ENCODE data around the gene WSCD1.

Gene WSCD1

GRCh38 chr17:6140728-6141330, 70.7 kb downstream of the WSCD1 start:
- TF ChIP-seq CTCF (IDR thresholded peaks at IDR 0.05; ENCODE audit: insufficient read depth, low read depth, low read length, missing control alignments): no peak
- no peak for DNase-seq (ENCODE audit: low read depth)
- H3K4me3 ChIP-seq (ENCODE audit: low read length): no peak overlapping the region

GRCh38 chr17:6142701-6143100, 72.5 kb downstream of the WSCD1 start:
- TF ChIP-seq CTCF (IDR thresholded peaks at IDR 0.05; ENCODE audit: insufficient read depth, low read depth, low read length, missing control alignments): no peak
- no peak for DNase-seq (ENCODE audit: low read depth)
- no peak overlapping the region for H3K4me3 ChIP-seq (ENCODE audit: low read length)

- TF ChIP-seq CTCF (IDR thresholded peaks at IDR 0.05; ENCODE audit: insufficient read depth, low read depth, low read length, missing control alignments): no peak
- H3K4me3 ChIP-seq (ENCODE audit: low read length): no peak overlapping the region
- DNase-seq (ENCODE audit: low read depth): no peak
These were observed 75.8 kb downstream of the WSCD1 start for GRCh38 chr17:6145946-6146345.

GRCh38 chr17:6147042-6147441, 76.9 kb downstream of the WSCD1 start:
- no peak for TF ChIP-seq CTCF (IDR thresholded peaks at IDR 0.05; ENCODE audit: insufficient read depth, low read depth, low read length, missing control alignments)
- no peak for DNase-seq (ENCODE audit: low read depth)

GRCh38 chr17:6153375-6153774, 83.2 kb downstream of the WSCD1 start:
- TF ChIP-seq CTCF (IDR thresholded peaks at IDR 0.05; ENCODE audit: insufficient read depth, low read depth, low read length, missing control alignments): no peak
- no peak for DNase-seq (ENCODE audit: low read depth)
- H3K4me3 ChIP-seq (ENCODE audit: low read length): no peak overlapping the region

More at GRCh38 chr17:6147042-6147441, 76.9 kb downstream of the WSCD1 start:
- no peak overlapping the region for H3K4me3 ChIP-seq (ENCODE audit: low read length)

GRCh38 chr17:6157716-6158115, 87.5 kb downstream of the WSCD1 start:
- no peak for DNase-seq (ENCODE audit: low read depth)
- no peak for TF ChIP-seq CTCF (IDR thresholded peaks at IDR 0.05; ENCODE audit: insufficient read depth, low read depth, low read length, missing control alignments)
- H3K4me3 ChIP-seq (ENCODE audit: low read length): no peak overlapping the region

GRCh38 chr17:6159541-6160231, 89.5 kb downstream of the WSCD1 start:
- no peak for TF ChIP-seq CTCF (IDR thresholded peaks at IDR 0.05; ENCODE audit: insufficient read depth, low read depth, low read length, missing control alignments)
- DNase-seq (ENCODE audit: low read depth): no peak
- H3K4me3 ChIP-seq (ENCODE audit: low read length): no peak overlapping the region
